Coronary artery (tissue), 2 donors: ENCODE measurements around the gene TRMO.

ENCODE experiments used
- DNase-seq: peaks from one replicate; pipeline ENCODE4 v3.0.0-alpha.2; 2017; ENCODE audit warnings: low spot score
- H3K27ac ChIP-seq, 2 donors: fragments of 200-600 bp; sonication (generic); one replicate each; pipeline ENCODE4 v1.5.1; 2016 to 2019
- H3K4me3 ChIP-seq: fragments of 200-600 bp; sonication (generic); 2 replicates; pipeline ENCODE4 v1.5.1; 2016; ENCODE audit warnings: mild to moderate bottlenecking, moderate library complexity
- CTCF ChIP-seq: fragments of 200-600 bp; sonication (generic); IDR thresholded peaks from one replicate; pipeline ENCODE4 v1.5.1; 2019; ENCODE audit warnings: antibody characterized with exemption

TRMO gene

GRCh38 chr9:97863314-97863713 lies 59.0 kb downstream of the TRMO start:
- H3K27ac ChIP-seq: no peak overlapping the region
- TF ChIP-seq CTCF: no peak
- no peak for DNase-seq
- no peak overlapping the region for H3K4me3 ChIP-seq

- TF ChIP-seq CTCF: no peak
- H3K4me3 ChIP-seq: no peak overlapping the region
- DNase-seq: no peak
- H3K27ac ChIP-seq: no peak overlapping the region
Measured at GRCh38 chr9:97861148-97861475, 61.2 kb downstream of the TRMO start.

DNA sequence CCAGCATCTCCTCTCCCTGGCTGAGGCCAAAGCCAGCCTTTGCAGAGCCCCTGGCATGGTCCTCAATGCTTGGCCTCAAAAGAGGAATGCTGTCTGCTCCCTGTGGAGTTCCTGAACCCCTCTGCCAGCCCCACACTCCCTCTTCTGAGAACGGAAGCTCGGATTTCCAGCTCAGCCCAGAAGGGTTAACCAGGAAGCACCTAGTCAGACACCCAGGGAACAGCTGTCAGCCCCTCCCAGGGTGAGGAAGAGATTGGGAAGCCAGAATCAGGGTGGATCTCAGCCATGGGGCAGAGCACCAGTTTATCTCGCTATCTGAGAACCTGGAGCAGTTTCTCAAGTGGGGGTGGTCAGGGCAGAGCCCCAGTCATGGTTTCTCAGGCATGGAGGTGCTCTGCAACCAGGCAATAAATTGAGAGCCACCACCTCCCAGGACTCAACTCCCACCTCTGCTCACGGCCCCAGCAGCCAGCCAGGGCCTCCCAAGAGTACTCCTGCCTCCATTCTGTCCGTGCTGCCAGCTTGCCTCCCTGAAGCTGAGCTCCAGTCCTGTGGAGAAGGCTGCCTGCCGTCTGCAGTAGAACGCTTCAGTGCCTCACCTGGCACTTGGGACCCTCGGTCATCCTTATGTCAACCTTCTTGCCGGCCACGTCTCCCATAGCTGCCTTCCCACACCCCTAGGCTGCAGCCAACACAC lies 61.7 kb downstream of the TRMO start:
- Histone ChIP-seq H3K27ac (no peak overlapping the region), H3K4me3 (no peak overlapping the region)
- TF ChIP-seq CTCF: no peak
- no peak for DNase-seq

- Histone ChIP-seq H3K4me3 (no peak overlapping the region), H3K27ac (no peak overlapping the region)
- DNase-seq: no peak
- TF ChIP-seq CTCF: no peak
Measured at GRCh38 chr9:97859346-97859745, 63.0 kb downstream of the TRMO start.

DNA sequence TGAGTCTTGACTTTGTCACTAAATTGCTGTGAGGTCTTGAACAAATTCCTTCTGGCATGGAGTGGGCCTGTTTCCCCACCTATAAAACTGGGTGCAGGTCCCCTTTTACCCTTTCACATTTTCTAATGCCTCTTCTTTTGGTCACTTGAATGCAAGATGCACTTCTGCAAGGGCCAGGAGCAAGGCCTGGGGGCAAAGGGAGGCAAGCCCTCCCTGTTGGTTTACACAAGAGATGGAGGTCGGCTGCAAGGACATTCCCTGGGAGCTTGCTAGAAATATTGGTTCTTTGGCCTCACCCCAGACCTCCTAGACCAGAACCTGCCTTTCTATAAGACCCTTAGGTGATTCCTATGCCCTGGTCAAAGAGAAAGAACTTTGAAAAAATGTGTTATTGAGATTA lies 63.5 kb downstream of the TRMO start:
- Histone ChIP-seq H3K27ac (no peak overlapping the region), H3K4me3 (no peak overlapping the region)
- no peak for DNase-seq
- no peak for TF ChIP-seq CTCF

DNA sequence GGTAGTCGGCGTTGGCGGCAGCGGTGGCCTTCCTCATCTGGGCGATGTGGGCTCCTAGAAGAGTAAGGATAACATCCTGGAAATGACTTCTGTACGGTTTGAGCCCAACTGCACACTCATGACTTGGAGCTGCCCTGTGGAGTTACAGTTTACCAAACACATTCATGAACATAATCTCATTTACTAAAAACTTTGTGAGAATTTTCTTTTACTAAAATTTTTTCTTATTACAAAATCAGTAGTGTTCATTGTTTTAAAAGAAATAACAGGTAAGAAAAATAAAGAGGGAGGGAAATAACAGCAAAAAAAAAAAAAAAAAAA lies 63.9 kb downstream of the TRMO start:
- Histone ChIP-seq H3K27ac (no peak overlapping the region), H3K4me3 (no peak overlapping the region)

More for the DNA sequence above, 63.9 kb downstream of the TRMO start:
- TF ChIP-seq CTCF: no peak
- no peak for DNase-seq
